Measurements from ENCODE around the gene TLE4. TPM values are rescaled to one million over a fixed set of nuclear protein-coding genes. Genes with fewer than 3 reads are reported as not detected.

TLE4 gene
- total and polyA plus RNA-seq, 7 experiments from 2014 or later, result 21.0 to 196 (median 102) TPM

- H3K27me3 Mint-ChIP-seq, result no peaks in the 10 kb centered on the region
- no peaks in the 10 kb centered on the region for H3K9me3 ChIP-seq (ENCODE audit: control insufficient read depth in 2 of 3, low read length in 3 of 3)
- intact Hi-C loops (cut with micrococcal nuclease), result no loop called here
- DNase-seq (no peak), ATAC-seq (no peak)
- no peaks in the 10 kb centered on the region for H3K27me3 ChIP-seq (ENCODE audit: control insufficient read depth in 2 of 2, insufficient read depth in 2 of 2, low read length in 2 of 2)
- H3K27ac ChIP-seq (ENCODE audit: low read depth, low read length), result no peak overlapping the region
- H3K4me1 ChIP-seq (ENCODE audit: control insufficient read depth in 2 of 2, insufficient read depth in 2 of 2, low read length in 2 of 2), result peaks cover 0 to 3% of the 10 kb centered on the region in 2 donors
- peak overlapping the region in 2 of 9 donors; percentile 23 to 51 for H3K27ac Mint-ChIP-seq
- CTCF ChIA-PET, result no interaction called here
- H3K9me3 Mint-ChIP-seq, result no peaks in the 10 kb centered on the region
- H3K36me3 Mint-ChIP-seq, result peaks cover 0 to 16% (median 8%) of the 10 kb centered on the region in 5 donors
- no peak overlapping the region for H3K4me3 Mint-ChIP-seq
- H3K36me3 ChIP-seq (ENCODE audit: control insufficient read depth in 2 of 3, insufficient read depth in 3 of 3, low read length in 3 of 3), result no peaks in the 10 kb centered on the region
- no peak overlapping the region for H3K4me3 ChIP-seq (ENCODE audit: low read length)
- H3K4me1 Mint-ChIP-seq, result peaks cover 9 to 75% (median 68%) of the 10 kb centered on the region in 7 donors
- POLR2A ChIA-PET, result interaction anchor here (1.4 kb wide), 1 partner anchor 43 kb away, joined by 4 read pairs; the partner anchor contains the start of gene TLE4
Measured at GRCh38 chr9:79615038-79615437, 43.3 kb downstream of the TLE4 start.

- Histone ChIP-seq H3K36me3 (ENCODE audit: control insufficient read depth in 2 of 3, insufficient read depth in 3 of 3, low read length in 3 of 3) (no peaks in the 10 kb centered on the region), H3K4me1 (ENCODE audit: control insufficient read depth in 2 of 2, insufficient read depth in 2 of 2, low read length in 2 of 2) (no peaks in the 10 kb centered on the region), H3K4me3 (ENCODE audit: low read length) (no peak overlapping the region), H3K27me3 (ENCODE audit: control insufficient read depth in 2 of 2, insufficient read depth in 2 of 2, low read length in 2 of 2) (no peaks in the 10 kb centered on the region), H3K9me3 (ENCODE audit: control insufficient read depth in 2 of 3, low read length in 3 of 3) (no peaks in the 10 kb centered on the region), H3K27ac (ENCODE audit: low read depth, low read length) (no peak overlapping the region)
- CTCF ChIA-PET, result interaction anchor here (0.5 kb wide), 1 partner anchor 35 kb away, joined by 3 read pairs; no protein-coding TSS in a partner anchor
- intact Hi-C loops (cut with micrococcal nuclease), result no loop called here
- Mint-ChIP-seq H3K27me3 (no peaks in the 10 kb centered on the region), H3K4me3 (no peak overlapping the region), H3K36me3 (peaks cover 0 to 16% (median 8%) of the 10 kb centered on the region in 5 donors), H3K27ac (no peak overlapping the region), H3K9me3 (peaks cover 0 to under 1% (median 0%) of the 10 kb centered on the region in 11 donors), H3K4me1 (peaks cover 7 to 74% (median 70%) of the 10 kb centered on the region in 7 donors)
- DNase-seq, result no peak
- POLR2A ChIA-PET, result interaction anchor here (1.1 kb wide), 1 partner anchor 45 kb away, joined by 3 read pairs; the partner anchor contains the start of gene TLE4
- ATAC-seq, result no peak
Measured at GRCh38 chr9:79616013-79616412, 44.2 kb downstream of the TLE4 start.

- Mint-ChIP-seq H3K27me3 (no peaks in the 10 kb centered on the region), H3K36me3 (peaks cover 0 to 16% (median 8%) of the 10 kb centered on the region in 5 donors), H3K27ac (peak overlapping the region in 2 of 9 donors; percentile 52 to 82), H3K4me3 (no peak overlapping the region), H3K4me1 (peaks cover 5 to 77% (median 72%) of the 10 kb centered on the region in 7 donors), H3K9me3 (peaks cover 0 to 4% (median 0%) of the 10 kb centered on the region in 11 donors)
- Histone ChIP-seq H3K4me3 (ENCODE audit: low read length) (no peak overlapping the region), H3K9me3 (ENCODE audit: control insufficient read depth in 2 of 3, low read length in 3 of 3) (no peaks in the 10 kb centered on the region), H3K27ac (ENCODE audit: low read depth, low read length) (no peak overlapping the region), H3K36me3 (ENCODE audit: control insufficient read depth in 2 of 3, insufficient read depth in 3 of 3, low read length in 3 of 3) (no peaks in the 10 kb centered on the region), H3K27me3 (ENCODE audit: control insufficient read depth in 2 of 2, insufficient read depth in 2 of 2, low read length in 2 of 2) (no peaks in the 10 kb centered on the region), H3K4me1 (ENCODE audit: control insufficient read depth in 2 of 2, insufficient read depth in 2 of 2, low read length in 2 of 2) (no peaks in the 10 kb centered on the region)
- ChIA-PET CTCF (no interaction called here), POLR2A (interaction anchor here (1.1 kb wide), 1 partner anchor 46 kb away, joined by 3 read pairs; the partner anchor contains the start of gene TLE4)
- intact Hi-C loops (cut with micrococcal nuclease), result no loop called here
- DNase-seq (no peak), ATAC-seq (no peak)
Measured at GRCh38 chr9:79616971-79617370, 45.2 kb downstream of the TLE4 start.

GRCh38 chr9:79617395-79617794 lies 45.6 kb downstream of the TLE4 start:
- no peaks in the 10 kb centered on the region for H3K27me3 Mint-ChIP-seq
- H3K36me3 ChIP-seq (ENCODE audit: control insufficient read depth in 2 of 3, insufficient read depth in 3 of 3, low read length in 3 of 3), result no peaks in the 10 kb centered on the region
- peaks cover 0 to 4% (median 0%) of the 10 kb centered on the region in 11 donors for H3K9me3 Mint-ChIP-seq
- H3K36me3 Mint-ChIP-seq, result peaks cover 0 to 13% (median 8%) of the 10 kb centered on the region in 5 donors
- peak overlapping the region in 1 of 9 donors; percentile 7 for H3K27ac Mint-ChIP-seq
- ChIA-PET CTCF (no interaction called here), POLR2A (no interaction called here)
- ATAC-seq (no peak), DNase-seq (no peak)
- peaks cover 5 to 77% (median 72%) of the 10 kb centered on the region in 7 donors for H3K4me1 Mint-ChIP-seq
- H3K4me1 ChIP-seq (ENCODE audit: control insufficient read depth in 2 of 2, insufficient read depth in 2 of 2, low read length in 2 of 2), result no peaks in the 10 kb centered on the region
- intact Hi-C loops (cut with micrococcal nuclease), result no loop called here
- H3K27me3 ChIP-seq (ENCODE audit: control insufficient read depth in 2 of 2, insufficient read depth in 2 of 2, low read length in 2 of 2), result no peaks in the 10 kb centered on the region
- no peak overlapping the region for H3K4me3 Mint-ChIP-seq
- no peaks in the 10 kb centered on the region for H3K9me3 ChIP-seq (ENCODE audit: control insufficient read depth in 2 of 3, low read length in 3 of 3)
- H3K4me3 ChIP-seq (ENCODE audit: low read length), result no peak overlapping the region
- H3K27ac ChIP-seq (ENCODE audit: low read depth, low read length), result no peak overlapping the region

- no peak overlapping the region for H3K27ac Mint-ChIP-seq
- Histone ChIP-seq H3K27ac (ENCODE audit: low read depth, low read length) (no peak overlapping the region), H3K4me3 (ENCODE audit: low read length) (no peak overlapping the region), H3K4me1 (ENCODE audit: control insufficient read depth in 2 of 2, insufficient read depth in 2 of 2, low read length in 2 of 2) (peaks cover 10 to 11% of the 10 kb centered on the region in 2 donors), H3K27me3 (ENCODE audit: control insufficient read depth in 2 of 2, insufficient read depth in 2 of 2, low read length in 2 of 2) (no peaks in the 10 kb centered on the region), H3K36me3 (ENCODE audit: control insufficient read depth in 2 of 3, insufficient read depth in 3 of 3, low read length in 3 of 3) (no peaks in the 10 kb centered on the region), H3K9me3 (ENCODE audit: control insufficient read depth in 2 of 3, low read length in 3 of 3) (no peaks in the 10 kb centered on the region)
- no peaks in the 10 kb centered on the region for H3K27me3 Mint-ChIP-seq
- peaks cover 0 to 4% (median 0%) of the 10 kb centered on the region in 11 donors for H3K9me3 Mint-ChIP-seq
- ATAC-seq (no peak), DNase-seq (no peak)
- peaks cover 16 to 74% (median 70%) of the 10 kb centered on the region in 7 donors for H3K4me1 Mint-ChIP-seq
- CTCF ChIA-PET, result interaction anchor here (1.0 kb wide), 1 partner anchor 27 kb away, joined by 3 read pairs; no protein-coding TSS in a partner anchor
- H3K36me3 Mint-ChIP-seq, result peaks cover 0 to 10% (median 9%) of the 10 kb centered on the region in 5 donors
- no peak overlapping the region for H3K4me3 Mint-ChIP-seq
- intact Hi-C loops (cut with micrococcal nuclease), result loop anchor here (2.0 to 10.0 kb wide), 2 partner anchors 37 to 65 kb away; no protein-coding TSS in a partner anchor
- POLR2A ChIA-PET, result interaction anchor here (0.9 kb wide), 1 partner anchor 15 kb away, joined by 3 read pairs; no protein-coding TSS in a partner anchor
Measured at GRCh38 chr9:79619930-79620329, 48.2 kb downstream of the TLE4 start.

- no peaks in the 10 kb centered on the region for H3K27me3 Mint-ChIP-seq
- peaks cover 0 to 4% (median 0%) of the 10 kb centered on the region in 11 donors for H3K9me3 Mint-ChIP-seq
- ATAC-seq (no peak), DNase-seq (no peak)
- no peak overlapping the region for H3K4me3 ChIP-seq (ENCODE audit: low read length)
- no peak overlapping the region for H3K27ac ChIP-seq (ENCODE audit: low read depth, low read length)
- peaks cover 16 to 66% (median 60%) of the 10 kb centered on the region in 7 donors for H3K4me1 Mint-ChIP-seq
- no peaks in the 10 kb centered on the region for H3K36me3 ChIP-seq (ENCODE audit: control insufficient read depth in 2 of 3, insufficient read depth in 3 of 3, low read length in 3 of 3)
- peak overlapping the region in 7 of 9 donors; percentile 4 to 34 (median 17) for H3K27ac Mint-ChIP-seq
- H3K36me3 Mint-ChIP-seq, result peaks cover 0 to 8% (median 6%) of the 10 kb centered on the region in 5 donors
- H3K4me1 ChIP-seq (ENCODE audit: control insufficient read depth in 2 of 2, insufficient read depth in 2 of 2, low read length in 2 of 2), result peaks cover 10 to 11% of the 10 kb centered on the region in 2 donors
- no peaks in the 10 kb centered on the region for H3K27me3 ChIP-seq (ENCODE audit: control insufficient read depth in 2 of 2, insufficient read depth in 2 of 2, low read length in 2 of 2)
- CTCF ChIA-PET, result no interaction called here
- H3K4me3 Mint-ChIP-seq, result no peak overlapping the region
- POLR2A ChIA-PET, result no interaction called here
- intact Hi-C loops (cut with micrococcal nuclease), result loop anchor here (2.0 to 10.0 kb wide), 3 partner anchors 15 to 63 kb away; no protein-coding TSS in a partner anchor
- H3K9me3 ChIP-seq (ENCODE audit: control insufficient read depth in 2 of 3, low read length in 3 of 3), result no peaks in the 10 kb centered on the region
Measured at GRCh38 chr9:79621916-79622575, 50.3 kb downstream of the TLE4 start.

Data from naive thymus-derived CD4-positive, alpha-beta T cell (primary cell).